OCI-LY1 (cell line): Measurements from ENCODE around the gene OFD1.

Experiments
- CTCF ChIP-seq: fragments of 200-600 bp; sonication (generic), shearing (Covaris generic); IDR thresholded peaks from 2 replicates; pipeline ENCODE4 v1.5.1; 2017; ENCODE audit warnings: mild to moderate bottlenecking, antibody characterized with exemption, low read length, moderate library complexity, mixed read lengths
- EZH2 ChIP-seq: fragments of 200-600 bp; sonication (generic), shearing (Covaris generic); IDR thresholded peaks from 2 replicates; pipeline ENCODE4 v1.8.0; 2017; ENCODE audit warnings: borderline replicate concordance, mixed run types, mild to moderate bottlenecking, antibody characterized with exemption, low read length, moderate library complexity, mixed read lengths

DNA sequence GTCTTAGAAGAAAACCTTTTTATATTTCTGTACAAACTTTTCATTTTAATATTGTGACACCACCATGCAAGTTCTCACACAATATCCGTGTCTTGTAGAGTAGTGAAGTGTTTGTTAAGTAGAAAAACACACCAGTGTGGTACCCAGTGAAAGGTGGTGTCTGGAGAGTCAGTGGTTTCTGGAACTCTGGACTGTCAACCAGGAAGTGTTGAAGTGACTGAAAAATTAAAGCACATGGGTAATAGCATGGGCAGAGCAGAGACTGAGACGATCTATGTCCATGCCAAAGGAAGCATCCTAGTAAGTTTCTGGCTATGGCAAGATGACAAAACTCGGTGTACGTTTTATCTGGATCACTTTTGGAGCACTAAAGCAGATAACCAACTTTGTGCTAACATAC, 23.4 kb upstream of the OFD1 start:
- TF ChIP-seq CTCF (no peak), EZH2 (no peak)
